Heart right ventricle (tissue), 16 donors: ENCODE measurements around the gene ABHD10. TPM values are rescaled to one million over a fixed set of nuclear protein-coding genes. Genes with fewer than 3 reads are reported as not detected.

ENCODE experiments used
- ATAC-seq, 8 donors: fragments of 200-7000 bp; cut with Tn5 transposase; one replicate each; pipeline ENCODE4 v1.9.1; 2020; ENCODE audit warnings: mild to moderate bottlenecking in 8 of 8, moderate library complexity in 8 of 8, moderate number of reproducible peaks in 1 of 8
- DNase-seq, 2 donors: peaks; one replicate each; pipeline ENCODE4 v3.0.0-alpha.2; 2020
- H3K27ac ChIP-seq, 10 donors: fragments of 200-600 bp; sonication (generic) in 2 of 10; one replicate each; pipeline versions ENCODE4 v1.5.0 to v1.8.0; 2020 to 2022; ENCODE audit warnings: mild to moderate bottlenecking in 3 of 10
- H3K27me3 ChIP-seq, 7 donors: fragments of 200-600 bp; one replicate each; pipeline ENCODE4 v1.8.0; 2021 to 2022; ENCODE audit warnings: mild to moderate bottlenecking in 2 of 7
- H3K36me3 ChIP-seq, 9 donors: fragments of 200-600 bp; sonication (generic) in 1 of 9; one replicate each; pipeline versions ENCODE4 v1.5.0 to v1.8.0; 2020 to 2022; ENCODE audit warnings: mild to moderate bottlenecking in 2 of 9
- H3K4me1 ChIP-seq, 9 donors: fragments of 200-600 bp; sonication (generic) in 1 of 9; one replicate each; pipeline versions ENCODE4 v1.5.0 to v1.8.0; 2020 to 2022; ENCODE audit warnings: mild to moderate bottlenecking in 4 of 9
- H3K4me3 ChIP-seq, 10 donors: fragments of 200-600 bp; sonication (generic) in 2 of 10; one replicate each; pipeline versions ENCODE4 v1.5.0 to v1.8.0; 2020 to 2022; ENCODE audit warnings: mild to moderate bottlenecking in 7 of 10, moderate library complexity in 2 of 10
- H3K9me3 ChIP-seq, 11 donors: fragments of 200-600 bp in 10 of 11; sonication (generic) in 2 of 11; one replicate each; pipeline versions ENCODE4 v1.5.0 to v1.8.0; 2013 to 2022; ENCODE audit warnings: mild to moderate bottlenecking in 2 of 11, control low read depth in 1 of 11, moderate library complexity in 1 of 11
- CTCF ChIP-seq, 9 donors: fragments of 200-600 bp; sonication (generic) in 2 of 9; IDR thresholded peaks; one replicate each; pipeline versions ENCODE4 v1.5.0 to v1.8.0; 2021 to 2022; ENCODE audit warnings: antibody characterized with exemption in 9 of 9, mild to moderate bottlenecking in 5 of 9, moderate library complexity in 1 of 9
- WGBS, 2 donors: extraction: QIAGEN DNeasy Blood & Tissue Kit; methylation state at CpG; one replicate each; pipeline ENCODE4 v1.1.7; 2013; ENCODE audit warnings: inconsistent platforms in 1 of 2; 5-methylcytosine and 5-hydroxymethylcytosine counted together
- intact Hi-C, 10 donors: fragments of 100-400 bp; cut with DNase I; formaldehyde crosslinking; loops; one replicate each; pipeline versions ENCODE4 v1.11.1 to v1.14.2; 2022
- polyA plus RNA-seq, 2 donors: library from polyadenylated mRNA; stranded (reverse); fragments of 200-250 nt; gene quantifications; one replicate each; pipeline ENCODE4 v1.2.3, GENCODE V29; 2013
- total RNA-seq, 10 donors: library from RNA; stranded (reverse); fragmentation: NEBNext Ultra II Directional in 3 of 10; extraction: Animal tissue kit (Norgen Biotek cat#: 25700) in 3 of 10; gene quantifications; one replicate each; pipeline versions ENCODE4 v1.2.1 to v1.2.4, GENCODE V29; 2021 to 2023
- donor health status: Arrhythmogenic right ventricular cardiomyopathy.
- donor health status: ischemic (EF 13 %, LVEDD 7.1; RV severe dilation, severe dysfunction).
- donor health status: healthy with polysubstance abuse.
- donor health status: DM: no; HTN: yes; CAD: no.
- donor health status: DM: no; HTN: no; CAD: no.
- donor health status: ischemic (EF 25% LVEDD 6.9; RV normal size, moderate dysfunction).
- donor health status: ischemic (EF 25% LVEDD 5.7; RV mildly dilated, moderate dysfunction).
- donor health status: healthy.
- donor health status: DM: yes; HTN: yes; CAD: no.
- donor health status: Ischemic cardiomyopathy.
- donor health status: ischemic (EF 35%, LVEDD 5.7; RV mildly dilated, moderate dysfunction).
- donor health status: nonischemic (EF 11% LVEDD 7.7; RV severe dilation, severe dysfunction).
- donor health status: DM: yes; HTN: yes; CAD: no.
- donor health status: PGD.
- donor health status: ischemic (EF 29% LVEDD 5.4; RV normal size, mild dysfunction).
- donor health status: nonischemic (EF 23%, LVEDD 6.1; RV moderate dilation, normal function).

Gene ABHD10
- total and polyA plus RNA-seq, 12 donors = 10.5 to 57.8 (median 50.1) TPM

GRCh38 chr3:112042842-112043280, 64.0 kb downstream of the ABHD10 start:
- H3K4me3 ChIP-seq = no peak overlapping the region
- peak in 6 of 8 donors; percentile 20 to 46 (median 36) for ATAC-seq
- WGBS, 2 donors = 62 to 72% methylated on average over 6 of the region's 6 CpGs
- no peak for TF ChIP-seq CTCF (IDR thresholded peaks at IDR 0.05)
- H3K27ac ChIP-seq = no peak overlapping the region
- no peak for DNase-seq
- no peaks in the 10 kb centered on the region for H3K27me3 ChIP-seq
- H3K9me3 ChIP-seq = no peaks in the 10 kb centered on the region
- no peaks in the 10 kb centered on the region for H3K36me3 ChIP-seq
- intact Hi-C loops = loop anchor here in 7 of 10 donors (2.0 to 10.0 kb wide), 7 partner anchors 48 to 378 kb away; partner anchors contain the start of gene TAGLN3 (in 1 of the 7)
- H3K4me1 ChIP-seq = peaks cover 0 to 9% (median 0%) of the 10 kb centered on the region in 9 donors

Other genes starting within 250 kb of the ABHD10 start
- 100 to 1,000 TPM in 9 of 10 donors, 10 to 100 TPM in 1; 85.7 to 293 (median 192) TPM for gene PHLDB2, start 119.8 kb upstream of the ABHD10 start, total RNA-seq
- gene PHLDB2, start 119.8 kb upstream of the ABHD10 start, polyA plus RNA-seq = 100 to 1,000 TPM in 1 of 2 donors, 10 to 100 TPM in 1; 33.4 to 151 TPM
- 1 to 10 TPM in 2 of 10 donors, under 1 TPM in 5, not detected in 3; 0.36 to 1.1 (median 0.58) TPM for gene TAGLN3, start 19.9 kb downstream of the ABHD10 start, total RNA-seq
- gene TAGLN3, start 19.9 kb downstream of the ABHD10 start, polyA plus RNA-seq = under 1 TPM; 0.10 to 0.66 TPM
- not detected for gene TMPRSS7, start 55.7 kb downstream of the ABHD10 start, total RNA-seq
- not detected for gene TMPRSS7, start 55.7 kb downstream of the ABHD10 start, polyA plus RNA-seq
- 1 to 10 TPM; 3.5 to 9.8 (median 5.0) TPM for gene C3orf52, start 107.4 kb downstream of the ABHD10 start, total RNA-seq
- gene C3orf52, start 107.4 kb downstream of the ABHD10 start, polyA plus RNA-seq = 1 to 10 TPM; 3.1 to 6.0 TPM
- under 1 TPM in 4 of 10 donors, not detected in 6; 0.28 to 0.62 (median 0.36) TPM for gene GCSAM, start 154.2 kb downstream of the ABHD10 start, total RNA-seq
- under 1 TPM in 1 of 2 donors, not detected in 1; 0.04 TPM for gene GCSAM, start 154.2 kb downstream of the ABHD10 start, polyA plus RNA-seq